GM12872 (cell line): ENCODE data around the gene SLC5A2.

Experiments
- CTCF ChIP-seq: IDR thresholded peaks from 3 replicates; pipeline ENCODE4 v1.5.1; 2011; ENCODE audit warnings: low read depth, mild to moderate bottlenecking, low read length, moderate library complexity; ENCODE audit not compliant: insufficient read depth

Gene SLC5A2

GRCh38 chr16:31471241-31471874 lies 11.6 kb upstream of the SLC5A2 start:
- no peak for TF ChIP-seq CTCF

DNA sequence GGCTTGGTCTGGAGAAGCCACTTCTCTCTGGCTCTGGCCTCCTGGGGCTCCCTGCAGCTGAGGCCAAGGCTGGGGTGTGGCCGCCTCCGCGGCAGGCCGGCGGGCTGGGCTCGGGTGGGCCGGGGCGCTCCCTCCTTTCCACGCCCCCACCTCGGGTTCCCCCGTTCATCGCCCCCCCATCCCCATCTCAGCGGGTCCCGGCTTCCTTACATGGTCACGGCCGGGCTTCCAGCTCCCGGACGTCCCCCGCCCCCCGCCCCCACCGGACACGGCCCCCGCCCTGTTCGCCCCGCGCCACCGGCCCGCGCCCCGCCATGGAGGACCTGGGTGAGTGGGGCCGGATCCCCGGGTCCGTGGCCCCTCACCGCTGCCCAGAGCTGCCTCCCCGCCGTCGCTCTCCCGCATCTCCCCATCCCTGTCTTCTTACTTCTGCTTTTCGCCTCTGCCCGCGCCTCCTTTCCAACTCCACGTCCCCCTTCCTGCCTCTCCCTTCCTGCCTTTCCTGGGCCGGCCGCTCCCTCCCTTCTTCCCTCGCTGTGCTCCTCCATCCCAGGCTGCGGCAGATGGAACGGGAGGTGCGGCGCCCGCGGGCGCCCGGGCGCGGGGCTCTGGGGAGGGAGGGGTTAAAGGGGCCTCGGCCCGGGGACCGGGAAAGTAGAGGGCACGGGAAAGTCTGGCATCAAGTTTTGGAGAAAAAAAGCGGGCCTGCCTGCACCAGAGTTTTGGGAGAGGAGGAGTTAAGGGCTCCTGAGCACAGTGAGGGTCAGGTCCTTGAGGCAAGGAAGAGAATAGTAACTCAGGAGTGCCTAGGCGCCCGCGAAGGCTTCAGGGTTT lies 10.8 kb upstream of the SLC5A2 start, which contains the start of gene TGFB1I1:
TSS of gene TGFB1I1 (plus strand) at position 278 of the 834 bp plus-strand sequence. CDS start at position 315, 37 bp downstream.
- TF ChIP-seq CTCF = no peak

- TF ChIP-seq CTCF = peak; percentile 39
Observed at GRCh38 chr16:31472709-31473203, 10.2 kb upstream of the SLC5A2 start.

- no peak for TF ChIP-seq CTCF
Observed at GRCh38 chr16:31473264-31473984, 9.5 kb upstream of the SLC5A2 start.

DNA sequence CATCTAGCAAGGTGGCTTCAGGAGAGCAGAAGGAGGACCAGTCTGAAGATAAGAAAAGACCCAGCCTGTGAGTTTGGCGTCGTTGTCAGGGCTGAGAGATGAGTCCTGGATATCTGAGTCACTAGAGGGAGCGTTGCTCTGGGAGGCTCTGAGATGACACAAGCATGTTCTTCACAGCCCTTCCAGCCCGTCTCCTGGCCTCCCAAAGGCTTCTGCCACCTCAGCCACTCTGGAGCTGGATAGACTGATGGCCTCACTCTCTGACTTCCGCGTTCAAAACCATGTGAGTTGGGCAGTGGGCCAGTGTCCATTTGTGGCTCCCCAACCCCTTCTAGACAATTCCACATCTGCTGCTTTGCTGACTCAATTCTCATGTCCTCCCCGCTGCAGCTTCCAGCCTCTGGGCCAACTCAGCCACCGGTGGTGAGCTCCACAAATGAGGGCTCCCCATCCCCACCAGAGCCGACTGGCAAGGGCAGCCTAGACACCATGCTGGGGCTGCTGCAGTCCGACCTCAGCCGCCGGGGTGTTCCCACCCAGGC lies 8.7 kb upstream of the SLC5A2 start:
- no peak for TF ChIP-seq CTCF

- no peak for TF ChIP-seq CTCF
Observed at GRCh38 chr16:31474773-31475738, 7.9 kb upstream of the SLC5A2 start.
